K562 (cell line): ENCODE results near the gene VWF. TPM values are rescaled to one million over a fixed set of nuclear protein-coding genes. Genes with fewer than 3 reads are reported as not detected.

Experiments
- ATAC-seq: fragments of 200-7000 bp; cut with Tn5 transposase; 3 replicates; pipeline ENCODE4 v1.9.1; 2020; ENCODE audit warnings: moderate library complexity
- BruUV-seq: library from RNA; stranded (reverse); fragments of 400-500 nt; replicated peaks from 2 replicates; lab custom pipeline; 2021; lab: Mats Ljungman, UMichigan
- CTCF ChIA-PET: fragments of 300-600 bp; formaldehyde crosslinking; extraction: SDS; loops from one replicate; lab custom pipeline; 2021; ENCODE audit warnings: low intra/inter-chr PET ratio; lab: Yijun Ruan, JAX
- POLR2A ChIA-PET: fragments of 300-600, 350-650 bp; sonication (Branson Sonifier 250); formaldehyde crosslinking; extraction: SDS; loops from one replicate; lab custom pipeline; 2021; ENCODE audit warnings: antibody characterized with exemption, inconsistent platforms; lab: Yijun Ruan, JAX
- DNase-seq, 4 experiments: peaks; one replicate each; pipeline versions ENCODE4 v3.0.0 to v3.0.0-alpha.2; 2011 to 2018; ENCODE audit warnings: low spot score in 3 of 4, mixed read lengths in 3 of 4; ENCODE audit errors: extremely low read depth in 1 of 4
- FAIRE-seq: peaks from 2 replicates; lab custom pipeline; 2011; peaks lifted over from hg19 to GRCh38; lab: Jason Lieb, UNC
- H2AFZ ChIP-seq: 2 replicates; pipeline ENCODE4 v1.6.0; 2011; ENCODE audit warnings: low read depth, low read length, control low read depth, inconsistent platforms
- H3K27ac ChIP-seq: fragments of 200-600 bp; 3 replicates; pipeline ENCODE4 v1.8.0; 2011; ENCODE audit warnings: low read depth, mild to moderate bottlenecking, control low read depth, inconsistent platforms, low read length, moderate library complexity, mixed read lengths; ENCODE audit errors: extremely low read depth
- H3K27me3 ChIP-seq, 2 experiments: fragments of 300-600 bp in 1 of 2; 2 replicates in 1 of 2; 3 replicates in 1 of 2; pipeline versions ENCODE4 v1.6.0 to v1.8.0; 2011; ENCODE audit warnings: inconsistent platforms in 2 of 2, low read length in 2 of 2, mild to moderate bottlenecking in 1 of 2, mixed read lengths in 1 of 2, moderate library complexity in 1 of 2; ENCODE audit not compliant: control insufficient read depth in 2 of 2, insufficient read depth in 2 of 2
- H3K36me3 ChIP-seq: fragments of 300-600 bp; 3 replicates; pipeline ENCODE4 v1.8.0; 2011; ENCODE audit warnings: mild to moderate bottlenecking, low read length, inconsistent platforms; ENCODE audit not compliant: control insufficient read depth, insufficient read depth
- H3K4me1 ChIP-seq, 2 experiments: fragments of 200-600 bp in 1 of 2; replicated peaks in 1 of 2; 2 replicates in 1 of 2; 3 replicates in 1 of 2; pipeline versions ENCODE4 v1.5.1 to v1.8.0; 2011; ENCODE audit warnings: inconsistent platforms in 2 of 2, low read length in 2 of 2, mild to moderate bottlenecking in 1 of 2, mixed read lengths in 1 of 2, moderate library complexity in 1 of 2; ENCODE audit not compliant: control insufficient read depth in 2 of 2, insufficient read depth in 2 of 2
- H3K4me2 ChIP-seq: 2 replicates; pipeline ENCODE4 v1.6.1; 2011; ENCODE audit warnings: low read length, control low read depth, inconsistent platforms, mixed read lengths; ENCODE audit not compliant: insufficient read depth
- H3K4me3 ChIP-seq: fragments of 200-600 bp; sonication (generic), shearing (Covaris generic); 2 replicates; pipeline ENCODE4 v1.5.1; 2016; ENCODE audit warnings: control low read depth, inconsistent platforms
- H3K79me2 ChIP-seq: fragments of 200-600 bp; 3 replicates; pipeline ENCODE4 v1.8.0; 2011; ENCODE audit warnings: low read length, inconsistent platforms; ENCODE audit not compliant: control insufficient read depth, insufficient read depth
- H3K9ac ChIP-seq, 2 experiments: 2 replicates each; pipeline versions ENCODE4 v1.6.0 to v1.6.1; 2011; ENCODE audit warnings: low read depth in 2 of 2, low read length in 2 of 2, control low read depth in 1 of 2, inconsistent platforms in 1 of 2, mild to moderate bottlenecking in 1 of 2, mixed read lengths in 1 of 2; ENCODE audit not compliant: insufficient read depth in 1 of 2
- H3K9me1 ChIP-seq: one replicate; pipeline ENCODE4 v1.6.0; 2011; ENCODE audit warnings: inconsistent platforms, mild to moderate bottlenecking, low read length, moderate library complexity; ENCODE audit not compliant: control insufficient read depth, insufficient read depth
- H3K9me3 ChIP-seq: replicated peaks from 2 replicates; pipeline ENCODE4 v1.5.1; 2011; ENCODE audit warnings: low read depth, low read length, inconsistent platforms; ENCODE audit not compliant: control insufficient read depth, insufficient read depth
- H4K20me1 ChIP-seq: replicated peaks from 2 replicates; pipeline ENCODE4 v1.6.1; 2011; ENCODE audit warnings: low read length, inconsistent platforms, mixed read lengths; ENCODE audit not compliant: control insufficient read depth, insufficient read depth
- ETS1 ChIP-seq: conservative IDR thresholded peaks from 2 replicates; pipeline ENCODE4 v1.6.1; 2011; ENCODE audit warnings: low read depth, mild to moderate bottlenecking, low read length; ENCODE audit not compliant: control insufficient read depth
- ETS2 ChIP-seq: IDR thresholded peaks from 2 replicates; pipeline ENCODE4 v1.6.1; 2016; ENCODE audit warnings: borderline replicate concordance, missing genetic modification characterization, mild to moderate bottlenecking, moderate library complexity, missing compliant biosample characterization; ENCODE audit not compliant: poor library complexity, severe bottlenecking
- NCOA1 ChIP-seq: fragments of 450-650 bp; IDR thresholded peaks from 2 replicates; pipeline ENCODE4 v1.6.1; 2016; ENCODE audit warnings: low read depth
- PPARD ChIP-seq: fragments of 250-450 bp; sonication (Bioruptor Pico); IDR thresholded peaks from 2 replicates; pipeline ENCODE4 v1.8.0; 2022; ENCODE audit warnings: inconsistent platforms, mild to moderate bottlenecking, moderate library complexity
- RREB1 ChIP-seq: fragments of 250-450 bp; sonication (Bioruptor Pico); IDR thresholded peaks from 2 replicates; pipeline ENCODE4 v1.4.0; 2020
- SIN3B ChIP-seq: fragments of 450-650 bp; IDR thresholded peaks from 2 replicates; pipeline ENCODE4 v1.6.1; 2017; ENCODE audit warnings: low read depth, mild to moderate bottlenecking, moderate library complexity
- SP2 ChIP-seq: IDR thresholded peaks from 2 replicates; pipeline ENCODE4 v1.6.1; 2011; ENCODE audit warnings: mild to moderate bottlenecking, low read depth, low read length, moderate library complexity; ENCODE audit not compliant: poor library complexity, severe bottlenecking; ENCODE audit errors: extremely low read depth
- ZBTB12 ChIP-seq: fragments of 250-450 bp; sonication (Bioruptor Pico); IDR thresholded peaks from 2 replicates; pipeline ENCODE4 v1.4.0; 2020
- ZNF280A ChIP-seq: fragments of 450-650 bp; IDR thresholded peaks from 2 replicates; pipeline ENCODE4 v1.6.1; 2018; ENCODE audit warnings: mild to moderate bottlenecking, low read depth; ENCODE audit not compliant: partially characterized antibody
- ZNF766 ChIP-seq: fragments of 200-800 bp; sonication (Bioruptor generic); conservative IDR thresholded peaks from 2 replicates; pipeline ENCODE4 v1.6.1; 2016; ENCODE audit warnings: missing genetic modification characterization, missing compliant biosample characterization
- WGBS: fragments of 100-300 bp; shearing (Covaris generic); methylation state at CpG from one replicate; pipeline ENCODE4 v1.1.6; 2016; ENCODE audit warnings: low coverage, mixed read lengths; ENCODE audit not compliant: insufficient coverage; ENCODE audit errors: missing lambda C conversion rate; 5-methylcytosine and 5-hydroxymethylcytosine counted together
- in situ Hi-C: fragments of 300-500 bp; cut with MboI; formaldehyde crosslinking; loops from 4 replicates; pipeline ENCODE4 v1.15.0; 2018; ENCODE audit warnings: inconsistent platforms, mixed read lengths
- intact Hi-C: fragments of 100-400 bp; cut with micrococcal nuclease; formaldehyde crosslinking; loops from 2 replicates; pipeline ENCODE4 v1.14.2; 2022
- polyA plus RNA-seq, 8 experiments: library from polyadenylated mRNA; depleted of rRNA in 4 of 8; stranded (reverse) in 5 of 8; unstranded in 3 of 8; fragments of >200 nt; fragmentation: Nextera tagmentation in 2 of 8; fragmentation: Illumina TruSeq in 1 of 8; extraction: Ambion mirVana in 2 of 8; extraction: Trizol in 1 of 8; gene quantifications; 2 replicates each; pipeline versions ENCODE4 v1.2.1 to v1.2.3, GENCODE V29; 2011 to 2014; ENCODE audit warnings: inconsistent platforms in 1 of 8, missing spikeins in 1 of 8
- total RNA-seq, 7 experiments: library from RNA; depleted of rRNA in 6 of 7; stranded (reverse); fragments of >200 nt in 6 of 7; fragmentation: Illumina TruSeq in 2 of 7; extraction: Trizol in 2 of 7; gene quantifications; 2 replicates each; pipeline versions ENCODE4 v1.2.1 to v1.2.3, GENCODE V29; 2011 to 2021; ENCODE audit warnings: low replicate concordance in 1 of 7

The VWF gene
- total and polyA plus RNA-seq, 9 of the 15 experiments (the other 6 are each of a cell fraction or from before 2014, with no cell fraction given) = 0.53 TPM; not detected in 8

- H3K9me1 ChIP-seq = no peaks in the 10 kb centered on the region
- H4K20me1 ChIP-seq = no peaks in the 10 kb centered on the region
- no peaks in the 10 kb centered on the region for H3K9me3 ChIP-seq
- CTCF ChIA-PET = no interaction called here
- BruUV-seq = no TSS peak
- H3K9ac ChIP-seq = no peak overlapping the region
- no peak overlapping the region for H3K4me3 ChIP-seq
- H3K27ac ChIP-seq = no peak overlapping the region
- WGBS = 0% methylated on average over 5 of the region's 7 CpGs
- no peaks in the 10 kb centered on the region for H3K36me3 ChIP-seq
- no peaks in the 10 kb centered on the region for H3K79me2 ChIP-seq
- POLR2A ChIA-PET = interaction anchor here (0.7 kb wide), 1 partner anchor 516 kb away, joined by 3 read pairs; no protein-coding TSS in a partner anchor
- FAIRE-seq (no peak), ATAC-seq (no peak), DNase-seq (no peak)
- in situ Hi-C loops (no loop called here), intact Hi-C loops (no loop called here)
- peaks cover 0 to 15% of the 10 kb centered on the region in 2 experiments; a peak in 2 of 5 replicates for H3K27me3 ChIP-seq
- H3K4me1 ChIP-seq = no peaks in the 10 kb centered on the region
- no peak overlapping the region for H2AFZ ChIP-seq
- no peak overlapping the region for H3K4me2 ChIP-seq
- TF ChIP-seq ETS1 (no peak), ZNF766 (no peak), ETS2 (tag) (no peak), PPARD (no peak), ZBTB12 (CRISPR knock-in tag) (no peak), ZNF280A (no peak), SP2 (no peak), SIN3B (no peak), RREB1 (CRISPR knock-in tag) (no peak), NCOA1 (no peak)
Measured at GRCh38 chr12:6016756-6017155, 107.7 kb downstream of the VWF start.
